ENCODE data around the gene PLEKHA3. TPM values are rescaled to one million over a fixed set of nuclear protein-coding genes. Genes with fewer than 3 reads are reported as not detected.
"Not testable (repeated sequence)": the region's sequence is repeated elsewhere in the genome, so short reads cannot be mapped to it uniquely, and the experiment has no call there.

PLEKHA3 gene
- total and polyA plus RNA-seq, 2 experiments from 2014 or later, result 8.8 to 15.2 TPM

GRCh38 chr2:178523596-178524134 lies 43.4 kb downstream of the PLEKHA3 start (continued):
- TF ChIP-seq REST (IDR thresholded peaks at IDR 0.05; ENCODE audit: unreplicated experiment) (no peak), NANOG (IDR thresholded peaks at IDR 0.05; ENCODE audit: borderline replicate concordance) (no peak), CREB1 (CRISPR knock-in tag; IDR thresholded peaks at IDR 0.05; ENCODE audit: low read depth) (no peak), POLR2AphosphoS5 (IDR thresholded peaks at IDR 0.05; ENCODE audit: low read depth) (no peak), STAT1 (IDR thresholded peaks at IDR 0.05; ENCODE audit: unreplicated experiment) (no peak)
- TF ChIP-seq, protein P1, sequence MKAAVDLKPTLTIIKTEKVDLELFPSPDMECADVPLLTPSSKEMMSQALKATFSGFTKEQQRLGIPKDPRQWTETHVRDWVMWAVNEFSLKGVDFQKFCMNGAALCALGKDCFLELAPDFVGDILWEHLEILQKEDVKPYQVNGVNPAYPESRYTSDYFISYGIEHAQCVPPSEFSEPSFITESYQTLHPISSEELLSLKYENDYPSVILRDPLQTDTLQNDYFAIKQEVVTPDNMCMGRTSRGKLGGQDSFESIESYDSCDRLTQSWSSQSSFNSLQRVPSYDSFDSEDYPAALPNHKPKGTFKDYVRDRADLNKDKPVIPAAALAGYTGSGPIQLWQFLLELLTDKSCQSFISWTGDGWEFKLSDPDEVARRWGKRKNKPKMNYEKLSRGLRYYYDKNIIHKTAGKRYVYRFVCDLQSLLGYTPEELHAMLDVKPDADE (IDR thresholded peaks at IDR 0.05), result no peak
- TF ChIP-seq, protein P2, sequence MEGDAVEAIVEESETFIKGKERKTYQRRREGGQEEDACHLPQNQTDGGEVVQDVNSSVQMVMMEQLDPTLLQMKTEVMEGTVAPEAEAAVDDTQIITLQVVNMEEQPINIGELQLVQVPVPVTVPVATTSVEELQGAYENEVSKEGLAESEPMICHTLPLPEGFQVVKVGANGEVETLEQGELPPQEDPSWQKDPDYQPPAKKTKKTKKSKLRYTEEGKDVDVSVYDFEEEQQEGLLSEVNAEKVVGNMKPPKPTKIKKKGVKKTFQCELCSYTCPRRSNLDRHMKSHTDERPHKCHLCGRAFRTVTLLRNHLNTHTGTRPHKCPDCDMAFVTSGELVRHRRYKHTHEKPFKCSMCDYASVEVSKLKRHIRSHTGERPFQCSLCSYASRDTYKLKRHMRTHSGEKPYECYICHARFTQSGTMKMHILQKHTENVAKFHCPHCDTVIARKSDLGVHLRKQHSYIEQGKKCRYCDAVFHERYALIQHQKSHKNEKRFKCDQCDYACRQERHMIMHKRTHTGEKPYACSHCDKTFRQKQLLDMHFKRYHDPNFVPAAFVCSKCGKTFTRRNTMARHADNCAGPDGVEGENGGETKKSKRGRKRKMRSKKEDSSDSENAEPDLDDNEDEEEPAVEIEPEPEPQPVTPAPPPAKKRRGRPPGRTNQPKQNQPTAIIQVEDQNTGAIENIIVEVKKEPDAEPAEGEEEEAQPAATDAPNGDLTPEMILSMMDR (conservative IDR thresholded peaks at IDR 0.05; ENCODE audit: low read depth in 2 of 2), result no peak

DNA sequence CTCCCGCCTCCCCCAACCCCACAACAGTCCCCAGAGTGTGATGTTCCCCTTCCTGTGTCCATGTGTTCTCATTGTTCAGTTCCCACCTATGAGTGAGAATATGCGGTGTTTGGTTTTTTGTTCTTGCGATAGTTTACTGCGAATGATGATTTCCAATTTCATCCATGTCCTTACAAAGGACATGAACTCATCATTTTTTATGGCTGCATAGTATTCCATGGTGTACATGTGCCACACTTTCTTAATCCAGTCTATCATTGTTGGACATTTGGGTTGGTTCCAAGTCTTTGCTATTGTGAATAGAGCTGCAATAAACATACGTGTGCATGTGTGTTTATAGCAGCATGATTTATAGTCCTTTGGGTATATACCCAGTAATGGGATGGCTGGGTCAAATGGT lies 44.8 kb downstream of the PLEKHA3 start:
- H3K36me3 Mint-ChIP-seq (ENCODE audit: low read depth); H3K4me1 Mint-ChIP-seq; H3F3A ChIP-seq (replicated peaks; ENCODE audit: low read depth); H3K9me3 Mint-ChIP-seq; H3K4me3 Mint-ChIP-seq; H4K20me1 ChIP-seq (replicated peaks; ENCODE audit: insufficient read depth); H3K27ac ChIP-seq (ENCODE audit: low read depth); H3K9me2 ChIP-seq (ENCODE audit: insufficient read depth); DNase-seq (ENCODE audit: low spot score); H3K27ac Mint-ChIP-seq; H3K36me3 ChIP-seq (ENCODE audit: insufficient read depth); H2AFZ ChIP-seq; H3K27me3 Mint-ChIP-seq (ENCODE audit: insufficient read depth, low read depth, poor library complexity); ATAC-seq; H3K4me2 ChIP-seq; H3K4me3 ChIP-seq; H3K27me3 ChIP-seq (ENCODE audit: insufficient read depth); H3K4me1 ChIP-seq (ENCODE audit: insufficient read depth): not testable (repeated sequence)
- peaks cover 61% of the 10 kb centered on the region for H3K79me2 ChIP-seq (replicated peaks; ENCODE audit: insufficient read depth)

DNA sequence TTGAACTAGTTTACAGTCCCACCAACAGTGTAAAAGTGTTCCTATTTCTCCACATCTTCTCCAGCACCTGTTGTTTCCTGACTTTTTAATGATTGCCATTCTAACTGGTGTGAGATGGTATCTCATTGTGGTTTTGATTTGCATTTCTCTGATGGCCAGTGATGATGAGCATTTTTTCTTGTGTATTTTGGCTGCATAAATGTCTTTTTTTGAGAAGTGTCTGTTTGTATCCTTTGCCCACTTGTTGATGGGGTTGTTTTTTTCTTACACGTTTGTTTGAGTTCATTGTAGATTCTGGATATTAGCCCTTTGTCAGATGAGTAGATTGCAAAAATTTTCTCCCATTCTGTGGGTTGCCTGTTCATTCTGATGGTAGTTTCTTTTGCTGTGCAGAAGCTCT lies 45.2 kb downstream of the PLEKHA3 start:
- not testable (repeated sequence) for H3K9me2 ChIP-seq (ENCODE audit: insufficient read depth); H3K27me3 Mint-ChIP-seq (ENCODE audit: insufficient read depth, low read depth, poor library complexity); H3K4me1 Mint-ChIP-seq; H2AFZ ChIP-seq; H3K36me3 Mint-ChIP-seq (ENCODE audit: low read depth); H3K27ac Mint-ChIP-seq; H3K4me3 Mint-ChIP-seq; H4K20me1 ChIP-seq (replicated peaks; ENCODE audit: insufficient read depth); H3K27ac ChIP-seq (ENCODE audit: low read depth); ATAC-seq; DNase-seq (ENCODE audit: low spot score); H3K9me3 Mint-ChIP-seq; H3K36me3 ChIP-seq (ENCODE audit: insufficient read depth); H3K27me3 ChIP-seq (ENCODE audit: insufficient read depth); H3F3A ChIP-seq (replicated peaks; ENCODE audit: low read depth); H3K4me3 ChIP-seq; H3K4me2 ChIP-seq; H3K4me1 ChIP-seq (ENCODE audit: insufficient read depth)
- peaks cover 66% of the 10 kb centered on the region for H3K79me2 ChIP-seq (replicated peaks; ENCODE audit: insufficient read depth)

Data from GM23338 (cell line).